ENCODE measurements around the gene FOS.
A peak's percentile ranks its signal among the peaks of the same experiment; 100 is the strongest.

DNA sequence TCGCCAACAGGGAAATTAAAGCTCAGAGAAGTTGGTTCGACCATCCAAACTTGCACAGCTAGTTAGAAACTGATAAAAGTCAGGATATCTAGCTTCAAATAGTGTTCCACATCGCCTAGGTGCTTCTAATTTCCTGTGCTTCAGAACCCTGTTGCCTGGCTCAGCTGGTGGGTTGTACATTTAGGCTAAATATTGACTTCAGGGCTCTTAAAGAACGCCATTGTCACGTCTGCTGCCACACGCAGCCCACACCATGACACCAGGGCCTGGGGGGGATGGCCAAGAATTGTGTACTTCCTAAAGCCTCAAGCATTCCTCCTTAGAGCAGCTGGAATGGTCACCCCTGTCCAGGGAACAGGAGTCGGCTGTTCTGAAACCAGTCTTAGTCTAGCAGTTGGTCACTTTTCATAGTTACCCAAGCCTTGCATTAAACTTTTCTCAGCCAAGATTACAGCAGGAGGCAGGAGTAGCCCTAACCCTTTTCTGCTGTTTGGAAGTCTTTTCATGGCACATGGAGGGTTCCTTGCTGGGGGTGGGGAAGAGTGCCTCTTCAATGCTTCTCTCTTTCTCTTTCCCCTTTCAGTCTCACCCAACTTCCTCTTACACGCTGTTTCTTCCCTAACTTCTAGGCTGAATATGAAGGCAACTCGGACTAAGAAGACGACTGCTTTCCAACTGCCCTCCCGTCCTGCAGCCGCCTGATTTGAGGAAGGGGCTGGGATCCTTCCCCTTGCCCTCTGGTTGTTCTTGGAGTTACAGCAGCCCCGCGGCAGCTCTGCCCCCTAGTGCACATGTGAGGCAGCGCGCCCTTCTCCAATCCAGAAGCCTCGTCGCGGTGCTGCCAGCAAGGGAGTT is 17.1 kb downstream of the FOS start:
- TF ChIP-seq CTCF (IDR thresholded peaks at IDR 0.05; ENCODE audit: control extremely low read depth in 1 of 3, insufficient read depth in 1 of 3, low read depth in 1 of 3, low read length in 3 of 3) (peak; percentile 98 to 99 (median 99)), RXRA (IDR thresholded peaks at IDR 0.05; ENCODE audit: insufficient read depth, low read depth, low read length) (no peak), PHF8 (conservative IDR thresholded peaks at IDR 0.05; ENCODE audit: low read depth, low read length) (no peak), SP1 (IDR thresholded peaks at IDR 0.05; ENCODE audit: low read depth, low read length) (no peak), POLR2A (IDR thresholded peaks at IDR 0.05; ENCODE audit: control extremely low read depth in 1 of 2, low read depth in 2 of 2, low read length in 2 of 2) (peak in 1 of 2 experiments; percentile 51; a peak in 2 of 3 replicates), NRF1 (IDR thresholded peaks at IDR 0.05; ENCODE audit: low read depth, low read length) (no peak), BACH1 (IDR thresholded peaks at IDR 0.05; ENCODE audit: low read length) (no peak), FOSL1 (IDR thresholded peaks at IDR 0.05; ENCODE audit: insufficient read depth, low read depth, low read length) (no peak), CTBP2 (IDR thresholded peaks at IDR 0.05; ENCODE audit: borderline replicate concordance, insufficient read depth, insufficient read length, low read length) (no peak), POLR2AphosphoS5 (IDR thresholded peaks at IDR 0.05; ENCODE audit: low read depth, low read length) (peak; percentile 68; the same call in 1 of the 2 replicates), SIN3A (conservative IDR thresholded peaks at IDR 0.05 in 1 of 2, IDR thresholded peaks at IDR 0.05 in 1 of 2; ENCODE audit: low read depth in 1 of 2, low read length in 2 of 2) (no peak), RAD21 (IDR thresholded peaks at IDR 0.05 in 1 of 2, conservative IDR thresholded peaks at IDR 0.05 in 1 of 2; ENCODE audit: low read depth in 2 of 2, low read length in 2 of 2) (peak; percentile 97 to 98)
